ENCODE data around the gene INO80B.
A peak's percentile ranks its signal among the peaks of the same experiment; 100 is the strongest.
"Not testable (repeated sequence)": the region's sequence is repeated elsewhere in the genome, so short reads cannot be mapped to it uniquely, and the experiment has no call there.

INO80B gene

GRCh38 chr2:74426181-74426758 is 28.6 kb upstream of the INO80B start:
- no peak for DNase-seq

GRCh38 chr2:74427551-74427950 is 27.3 kb upstream of the INO80B start:
- no peak for DNase-seq

DNA sequence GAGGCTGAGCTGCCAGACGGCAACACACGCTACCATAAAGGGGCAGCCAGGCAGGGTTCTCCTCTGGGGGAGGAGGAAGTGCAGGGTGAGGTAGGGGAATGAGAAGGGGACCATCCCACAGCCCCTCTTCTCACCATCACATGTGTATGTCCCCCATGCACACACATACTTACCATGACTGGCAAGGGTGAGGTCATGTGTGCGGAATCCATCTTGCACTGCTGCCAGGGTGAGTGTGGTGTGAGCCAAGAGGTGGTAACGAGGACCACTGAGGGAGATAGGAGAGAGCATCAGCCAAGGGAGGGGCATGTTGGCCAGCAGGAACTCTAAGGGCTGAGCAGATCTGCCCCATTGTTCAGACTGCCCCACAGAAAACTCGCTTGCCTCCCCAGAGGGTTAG is 26.2 kb upstream of the INO80B start:
- DNase-seq = no peak

DNA sequence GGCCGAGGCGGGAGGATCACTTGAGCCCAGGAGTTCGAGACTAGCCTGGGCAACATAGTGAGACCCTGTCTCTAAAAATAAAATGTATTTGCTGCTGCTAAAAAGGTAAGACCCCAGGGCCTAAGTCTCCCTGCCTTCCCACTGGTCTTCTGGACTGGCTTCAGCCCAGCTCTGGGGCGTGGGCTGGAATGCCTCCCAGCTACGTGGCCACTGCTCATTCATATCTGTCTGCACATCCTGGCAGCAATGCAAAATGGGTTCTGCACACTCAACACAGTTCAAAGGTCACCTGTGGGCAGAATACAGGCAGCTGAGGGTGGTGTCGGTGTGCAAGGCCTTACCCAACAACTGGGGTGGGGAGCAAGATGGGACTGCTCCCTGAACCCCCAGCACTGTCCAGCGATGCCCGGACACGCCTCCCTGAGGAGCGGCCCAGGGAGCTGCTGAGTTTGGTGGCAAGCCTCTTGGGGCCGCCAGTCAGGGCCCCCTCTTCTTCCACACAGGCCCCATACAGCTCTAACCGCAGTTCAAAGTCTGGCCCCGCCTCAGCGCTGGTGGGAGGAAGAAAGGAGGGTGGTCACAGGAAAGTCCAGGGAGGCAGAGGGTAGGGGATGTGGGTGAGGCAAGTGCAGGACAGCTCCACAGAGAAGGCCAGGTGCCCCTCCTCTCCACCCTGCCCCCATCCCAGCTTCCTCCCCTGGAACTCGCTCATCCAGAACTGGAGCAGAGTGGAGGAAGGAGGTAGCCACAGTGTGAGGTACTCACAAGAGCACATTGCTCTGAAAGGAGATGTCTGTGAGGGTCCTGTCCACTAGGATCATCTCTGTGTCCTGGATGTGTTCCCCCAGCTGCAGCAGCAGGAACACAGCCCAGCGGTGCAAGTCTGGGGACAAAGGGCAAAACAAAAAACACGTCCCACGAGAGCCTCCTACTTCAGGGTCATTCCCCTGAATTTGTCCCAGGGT is 25.1 kb upstream of the INO80B start:
- DNase-seq = no peak

DNA sequence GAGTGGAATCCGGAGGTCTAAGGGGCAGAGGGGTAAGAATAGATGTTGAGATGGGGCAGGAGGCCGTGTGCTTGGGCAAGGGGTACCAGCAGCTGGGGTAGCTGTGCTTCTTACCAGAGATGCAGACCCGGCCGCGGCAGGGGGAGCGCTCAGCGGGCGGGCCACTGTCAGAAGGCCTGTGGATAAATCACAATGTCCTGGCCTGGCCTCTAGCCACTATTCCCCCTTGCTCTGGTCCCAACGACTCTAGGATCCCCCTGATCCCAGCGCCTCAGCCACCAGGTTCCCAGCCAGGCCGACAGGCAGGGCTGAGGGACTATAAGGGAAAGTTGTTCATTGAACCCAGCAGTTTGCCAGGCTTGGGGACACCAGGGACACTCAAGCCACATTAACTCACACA is 24.4 kb upstream of the INO80B start:
- DNase-seq = no peak

- DNase-seq = no peak
Observed at GRCh38 chr2:74436111-74436805, 18.6 kb upstream of the INO80B start.

GRCh38 chr2:74436848-74437695 is 17.8 kb upstream of the INO80B start:
- no peak for DNase-seq

GRCh38 chr2:74438248-74438647 is 16.6 kb upstream of the INO80B start:
- DNase-seq = no peak

DNA sequence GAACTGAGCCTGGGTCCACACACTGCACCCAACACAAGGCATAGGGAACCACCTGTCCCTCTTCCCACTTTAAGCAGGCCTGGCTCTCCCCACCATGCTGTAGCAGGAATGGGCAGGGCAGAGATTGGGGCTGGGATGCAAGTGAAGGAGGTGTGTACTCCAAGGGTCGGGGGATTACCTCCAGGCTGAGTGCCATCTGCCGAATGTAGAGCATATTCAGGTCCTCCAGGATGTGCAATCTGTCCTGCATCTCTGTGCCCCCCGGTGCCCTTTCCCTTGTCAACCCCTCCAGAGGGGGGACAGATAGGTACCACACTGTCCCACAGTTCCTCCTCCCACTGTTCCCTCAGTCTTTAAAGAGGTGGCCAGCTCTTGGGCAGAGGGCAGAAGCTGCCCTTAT is 15.5 kb upstream of the INO80B start:
- DNase-seq = no peak

DNA sequence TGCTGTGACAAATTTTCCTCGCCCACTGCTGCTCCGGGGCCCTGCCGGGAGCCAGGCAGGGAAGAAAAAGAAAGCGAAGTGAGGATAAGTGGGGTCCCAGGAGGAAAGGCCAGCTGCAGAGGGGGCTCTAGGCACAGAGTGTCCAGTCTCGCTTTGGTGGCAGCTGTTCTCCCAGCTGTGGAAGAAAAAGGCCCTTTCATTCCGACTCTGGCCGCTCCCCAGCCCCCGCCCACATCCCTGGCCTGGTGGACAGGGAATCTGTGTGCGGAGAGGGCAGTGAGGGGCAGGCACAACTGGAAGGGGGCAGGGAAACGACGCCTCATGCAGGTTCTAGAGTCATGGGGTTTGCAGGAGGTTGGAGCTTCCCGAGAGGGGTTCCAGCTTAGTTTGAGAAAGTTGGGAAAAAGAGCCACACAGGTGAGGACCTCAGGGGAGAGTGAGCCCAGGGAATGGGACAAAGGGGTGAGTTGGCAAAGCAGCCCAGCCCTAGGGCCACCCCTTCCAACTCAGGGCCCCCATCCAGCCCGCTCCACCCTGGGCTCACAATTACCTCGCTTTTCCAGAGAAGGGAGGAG is 15.0 kb upstream of the INO80B start:
- no peak for DNase-seq

- DNase-seq = peak in 3 of 5 experiments; percentile 12 to 42 (median 25)
Observed at GRCh38 chr2:74440378-74441169, 14.3 kb upstream of the INO80B start.

DNA sequence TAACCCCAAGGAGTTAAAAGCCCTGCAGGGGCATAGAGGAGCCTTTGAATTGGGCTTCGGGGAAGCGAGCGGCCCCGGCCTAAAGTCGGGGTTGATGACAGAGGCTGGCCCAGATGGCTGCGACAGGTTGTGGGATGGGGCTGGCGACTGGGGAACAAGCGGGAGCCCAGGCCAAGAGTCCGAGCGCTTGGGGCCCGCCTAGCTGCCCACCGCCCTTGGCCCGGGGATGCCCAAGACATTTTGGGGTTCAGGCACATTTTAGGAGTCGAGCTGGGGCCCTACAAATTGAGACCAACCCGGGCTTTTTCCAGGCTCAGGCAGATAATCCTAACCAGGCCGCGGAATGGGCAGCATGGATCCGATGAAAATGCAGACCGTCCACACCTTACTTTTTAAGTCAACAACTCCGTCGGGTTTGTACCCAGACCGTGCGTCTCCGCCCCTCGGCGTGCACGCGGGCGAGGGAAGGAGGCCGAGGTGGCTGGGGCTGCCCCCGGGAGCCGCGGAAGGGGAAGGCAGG is 13.7 kb upstream of the INO80B start:
- DNase-seq = no peak

GRCh38 chr2:74441690-74442482 is 13.0 kb upstream of the INO80B start, which contains the start of gene RTKN:
RTKN (minus strand) TSS chr2:74441937; CDS start chr2:74441816, 121 bp downstream.
- peak in 2 of 5 experiments; percentile 25 to 53 for DNase-seq

DNA sequence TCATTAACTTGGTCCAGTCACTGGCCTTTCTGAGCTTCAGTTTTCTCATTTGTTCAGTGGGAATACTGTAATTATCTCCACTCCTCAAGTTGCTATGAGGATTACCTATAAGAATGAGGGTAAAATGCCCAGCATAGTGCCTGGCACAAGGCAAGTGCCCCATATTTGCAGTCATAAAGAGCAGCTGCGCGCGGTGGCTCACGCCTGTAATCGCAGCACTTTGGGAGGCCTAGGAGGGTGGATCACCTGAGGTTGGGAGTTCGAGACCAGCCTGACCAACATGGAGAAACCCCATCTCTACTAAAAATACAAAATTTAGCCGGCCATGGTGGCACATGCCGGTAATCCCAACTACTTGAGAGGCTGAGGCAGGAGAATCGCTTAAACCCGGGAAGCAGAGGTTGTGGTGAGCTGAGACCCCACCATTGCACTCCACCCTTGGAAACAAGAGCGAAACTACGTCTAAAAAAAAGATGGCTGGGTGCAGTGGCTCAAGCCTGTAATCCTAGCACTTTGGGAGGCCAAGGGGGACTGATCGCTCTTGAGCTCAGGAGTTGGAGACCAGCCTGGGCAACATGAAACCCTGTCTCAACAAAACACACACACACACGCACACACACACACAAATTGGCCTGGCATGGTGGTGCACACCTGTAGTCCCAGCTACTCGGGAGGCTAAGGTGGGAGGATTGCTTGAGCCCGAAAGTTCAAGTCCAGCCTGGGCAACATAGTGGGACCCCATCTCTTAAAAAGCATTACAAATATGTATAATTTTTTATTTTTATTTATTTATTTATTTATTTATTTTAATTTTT is 12.2 kb upstream of the INO80B start:
- not testable (repeated sequence) for DNase-seq

DNA sequence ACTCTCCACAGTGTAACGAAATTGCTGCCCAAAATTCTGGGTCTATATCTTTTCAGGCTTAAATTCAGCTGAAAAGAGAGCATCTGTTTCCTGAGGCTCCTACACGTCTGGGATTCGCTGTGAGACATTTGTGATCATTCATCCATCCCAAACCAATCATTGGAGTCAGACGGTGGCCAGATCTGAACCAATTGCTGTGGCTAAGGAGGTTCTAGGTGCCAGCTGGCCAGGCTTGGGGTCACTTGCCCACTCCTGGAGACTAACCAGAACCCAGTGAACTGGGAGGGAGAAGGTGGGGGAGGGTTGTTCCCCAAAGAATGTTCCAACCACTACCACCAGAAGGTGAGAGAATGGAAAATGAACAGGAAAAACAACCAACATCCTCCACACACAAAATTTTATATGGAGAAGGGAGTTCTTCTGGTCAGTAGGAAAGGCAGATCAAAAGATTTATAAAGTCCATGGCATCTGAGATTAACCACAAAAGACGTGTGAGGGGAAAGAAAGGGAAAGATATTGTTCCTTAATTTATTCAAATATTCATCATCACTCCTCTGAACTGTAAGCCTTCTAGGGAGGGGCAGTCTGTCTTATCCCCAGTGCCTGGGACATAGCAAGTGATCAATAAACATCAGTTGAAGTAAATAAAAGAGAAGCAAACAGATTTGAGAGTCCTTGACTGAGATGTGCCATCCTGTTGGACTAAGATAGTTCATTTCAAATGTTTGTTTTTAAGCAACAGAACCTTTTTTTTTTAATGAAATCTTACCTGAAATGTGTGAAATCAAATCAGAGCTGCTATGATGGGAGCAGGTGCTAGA is 10.2 kb upstream of the INO80B start:
- no peak for DNase-seq

GRCh38 chr2:74447230-74447999 is 7.5 kb upstream of the INO80B start:
- DNase-seq = no peak

- DNase-seq = no peak
Observed at GRCh38 chr2:74448771-74449170, 6.1 kb upstream of the INO80B start.

Measured in T-helper 2 cell (primary cell).